MG63 (cell line): ENCODE results near the gene CCL23. TPM values are rescaled to one million over a fixed set of nuclear protein-coding genes. Genes with fewer than 3 reads are reported as not detected.

Experiments used
- DNase-seq: peaks from one replicate; pipeline ENCODE4 v3.0.0-alpha.2; 2020
- H3K27me3 ChIP-seq: fragments of 250-450 bp; sonication (Bioruptor Pico); 2 replicates; pipeline ENCODE4 v1.5.1; 2020; ENCODE audit warnings: mild to moderate bottlenecking, moderate library complexity
- H3K36me3 ChIP-seq: fragments of 250-450 bp; sonication (Bioruptor Pico); 2 replicates; pipeline ENCODE4 v1.5.1; 2020; ENCODE audit warnings: mild to moderate bottlenecking, moderate library complexity
- H3K4me3 ChIP-seq: fragments of 250-450 bp; sonication (Bioruptor Pico); 2 replicates; pipeline ENCODE4 v1.5.1; 2020; ENCODE audit warnings: mild to moderate bottlenecking, moderate library complexity
- H3K9me3 ChIP-seq: fragments of 250-450 bp; sonication (Bioruptor Pico); 2 replicates; pipeline ENCODE4 v1.5.1; 2020; ENCODE audit warnings: mild to moderate bottlenecking, moderate library complexity
- total RNA-seq: library from RNA; depleted of rRNA; stranded (reverse); fragments of >200 nt; shearing (Covaris generic); gene quantifications from 2 replicates; pipeline ENCODE4 v1.2.3, GENCODE V29; 2014; ENCODE audit warnings: low replicate concordance; rRNA removed

The CCL23 gene
- not detected in 2 replicates for total RNA-seq

DNA sequence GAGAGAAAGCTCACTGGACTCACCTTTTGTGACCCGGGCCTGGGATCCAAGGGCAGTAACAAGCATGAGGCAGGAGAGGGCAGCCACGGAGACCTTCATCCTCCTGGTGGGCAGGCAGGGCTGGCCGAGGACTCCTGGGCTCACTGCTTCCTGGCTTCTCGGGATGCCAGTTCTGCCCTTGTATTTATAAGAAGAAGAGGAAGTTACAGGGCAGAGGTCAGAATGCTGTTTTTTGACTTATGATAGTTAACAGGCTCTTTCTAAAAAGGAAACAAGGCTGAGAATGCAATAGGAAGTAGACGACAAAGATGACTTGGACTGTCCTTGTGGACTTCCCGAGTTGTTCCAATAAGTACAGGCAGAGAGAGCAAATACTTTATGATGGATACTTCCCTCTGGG is at the start of gene CCL23:
Gene CCL23, minus strand, starts transcription at position 174 of the 400 bp plus-strand sequence. Its CDS starts 75 bp downstream, at position 99.
- peaks cover 16% of the 10 kb centered on the region for H3K27me3 ChIP-seq
- no peaks in the 10 kb centered on the region for H3K9me3 ChIP-seq
- H3K4me3 ChIP-seq = no peak within 1 kb of the TSS
- H3K36me3 ChIP-seq = no peaks in the 10 kb centered on the region
- DNase-seq = no peak

DNA sequence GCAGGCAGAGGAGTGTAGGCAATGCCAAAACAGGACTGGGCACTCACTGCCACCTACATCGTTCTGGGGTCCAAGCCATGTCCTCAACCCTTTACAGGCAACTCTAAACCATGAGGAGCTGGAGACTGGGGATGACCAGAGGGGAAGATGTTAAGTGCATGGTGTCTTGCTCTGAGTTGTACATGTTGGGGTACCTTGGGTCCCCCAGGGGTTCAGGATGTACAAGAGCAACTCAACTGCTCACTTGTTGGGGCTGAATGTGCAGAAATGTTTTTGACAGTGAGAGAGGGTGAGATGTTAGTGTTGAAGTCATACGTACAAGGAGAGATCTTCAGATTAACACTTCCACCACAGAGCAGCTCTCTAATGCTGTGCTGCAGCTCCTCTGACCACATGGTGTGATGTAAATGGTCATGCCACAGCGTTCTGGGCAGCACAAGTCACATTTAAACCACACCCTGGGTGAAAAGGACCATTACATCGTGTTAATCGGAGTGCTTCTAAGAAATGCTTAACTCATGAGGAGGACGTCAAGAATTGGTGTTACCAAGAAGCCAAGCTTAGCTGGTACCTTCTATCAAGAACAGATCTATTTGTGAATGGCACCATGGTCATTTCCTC is 48.7 kb upstream of the CCL23 start:
- H3K36me3 ChIP-seq = no peaks in the 10 kb centered on the region
- peaks cover 2% of the 10 kb centered on the region; the same call in 1 of the 2 replicates for H3K27me3 ChIP-seq
- no peak for DNase-seq
- no peaks in the 10 kb centered on the region for H3K9me3 ChIP-seq
- no peak overlapping the region for H3K4me3 ChIP-seq

- Histone ChIP-seq H3K27me3 (peaks cover 9% of the 10 kb centered on the region), H3K9me3 (no peaks in the 10 kb centered on the region), H3K4me3 (no peak within 1 kb of the TSS), H3K36me3 (no peaks in the 10 kb centered on the region)
- no peak for DNase-seq
Measured at GRCh38 chr17:36063786-36064541, 46.2 kb upstream of the CCL23 start, which contains the start of gene CCL18. Gene CCL18 (plus strand): TSS chr17:36064272. CDS start chr17:36064343, 71 bp downstream.

DNA sequence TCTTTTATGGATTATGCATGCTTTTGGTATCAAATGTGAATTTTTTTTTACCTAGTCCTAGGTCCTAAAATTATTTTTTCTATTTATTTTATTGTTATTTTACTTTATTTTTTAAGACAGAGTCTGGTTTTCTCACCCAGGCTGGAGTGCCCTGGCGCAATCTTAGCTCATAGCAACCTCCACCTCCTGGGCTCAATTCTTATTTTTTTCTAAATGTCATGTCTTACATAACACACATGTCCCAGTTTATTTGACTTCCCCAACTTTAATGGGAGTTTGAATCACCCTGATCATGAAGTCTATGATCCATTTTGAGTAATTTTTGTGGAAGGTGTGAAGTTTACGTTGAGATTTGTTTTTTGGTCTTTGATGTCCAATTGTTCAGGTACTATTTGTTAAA is 43.0 kb upstream of the CCL23 start:
- Histone ChIP-seq H3K9me3 (no peaks in the 10 kb centered on the region), H3K4me3 (no peak overlapping the region), H3K27me3 (peaks cover 9% of the 10 kb centered on the region), H3K36me3 (no peaks in the 10 kb centered on the region)
- no peak for DNase-seq

DNA sequence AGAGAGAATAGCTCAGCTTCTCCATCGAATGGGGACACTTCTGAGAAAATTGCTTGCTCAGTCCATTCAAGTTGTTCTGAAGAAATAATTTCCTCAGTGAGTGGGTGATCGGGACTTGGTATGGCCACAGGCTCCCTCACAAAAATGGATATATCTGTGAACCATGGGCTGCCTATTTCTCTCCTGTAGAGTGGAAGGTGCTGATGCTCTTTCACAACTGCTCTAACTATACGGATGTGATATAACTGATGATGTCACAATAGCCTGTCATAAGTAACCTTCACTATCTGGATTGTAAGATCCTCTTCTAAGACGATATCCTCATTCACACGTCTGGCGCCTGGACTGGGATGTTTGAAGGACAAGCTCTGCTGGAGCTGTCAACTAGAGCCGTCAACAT is 41.6 kb upstream of the CCL23 start:
- no peak for DNase-seq
- H3K4me3 ChIP-seq = no peak overlapping the region
- no peaks in the 10 kb centered on the region for H3K36me3 ChIP-seq
- H3K9me3 ChIP-seq = no peaks in the 10 kb centered on the region
- peaks cover 11% of the 10 kb centered on the region for H3K27me3 ChIP-seq

DNA sequence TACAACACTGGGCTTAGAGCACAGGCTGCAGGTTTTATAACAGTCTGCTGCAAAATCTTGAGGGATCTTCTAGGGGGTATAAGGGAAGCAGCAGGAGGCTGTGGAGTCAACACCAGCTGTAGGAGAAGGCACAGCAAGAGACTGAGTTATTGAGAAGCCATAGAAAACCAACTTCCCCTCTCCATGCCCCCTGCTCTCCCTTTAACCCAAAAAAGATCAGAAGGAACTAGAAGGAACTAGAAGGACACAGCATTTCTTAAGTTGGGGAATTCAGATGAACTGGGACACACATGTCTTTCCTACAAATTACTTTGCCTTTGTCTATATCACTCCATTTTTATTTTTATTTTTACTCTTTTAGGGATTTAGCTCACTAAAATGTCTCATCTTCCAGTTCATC is 40.1 kb upstream of the CCL23 start:
- Histone ChIP-seq H3K27me3 (peaks cover 13% of the 10 kb centered on the region), H3K9me3 (no peaks in the 10 kb centered on the region), H3K4me3 (no peak overlapping the region), H3K36me3 (no peaks in the 10 kb centered on the region)
- no peak for DNase-seq

DNA sequence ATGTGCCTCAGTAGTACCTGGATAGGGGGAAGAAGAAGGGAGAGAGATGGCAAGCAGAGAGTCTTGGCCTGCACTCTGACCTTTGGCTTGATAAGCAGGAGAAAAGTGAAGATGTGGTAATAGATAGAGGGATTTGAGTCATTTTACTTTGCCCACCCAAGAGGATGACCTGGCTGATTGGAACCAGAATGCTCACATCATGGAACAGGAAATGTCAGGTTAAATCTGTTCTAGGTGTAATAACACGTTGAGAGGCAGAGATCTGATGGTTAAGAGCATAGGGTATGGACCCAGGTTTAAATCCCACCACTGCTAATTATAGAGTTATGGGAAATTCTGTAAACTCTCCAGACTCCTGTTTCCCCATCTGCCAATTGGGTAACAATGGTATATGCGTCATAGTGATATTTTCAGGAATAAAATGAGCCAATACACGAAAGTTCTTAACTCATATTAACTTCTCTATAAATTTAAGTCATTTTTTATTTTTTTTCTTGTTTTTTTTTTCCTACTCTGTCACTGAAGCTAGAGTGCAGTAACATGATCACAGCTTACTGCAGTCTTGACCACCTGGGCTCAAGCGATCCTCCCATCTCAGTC is 38.2 kb upstream of the CCL23 start:
- Histone ChIP-seq H3K9me3 (no peaks in the 10 kb centered on the region; the same call in 1 of the 2 replicates), H3K36me3 (no peaks in the 10 kb centered on the region), H3K4me3 (no peak overlapping the region), H3K27me3 (peaks cover 16% of the 10 kb centered on the region)
- no peak for DNase-seq

DNA sequence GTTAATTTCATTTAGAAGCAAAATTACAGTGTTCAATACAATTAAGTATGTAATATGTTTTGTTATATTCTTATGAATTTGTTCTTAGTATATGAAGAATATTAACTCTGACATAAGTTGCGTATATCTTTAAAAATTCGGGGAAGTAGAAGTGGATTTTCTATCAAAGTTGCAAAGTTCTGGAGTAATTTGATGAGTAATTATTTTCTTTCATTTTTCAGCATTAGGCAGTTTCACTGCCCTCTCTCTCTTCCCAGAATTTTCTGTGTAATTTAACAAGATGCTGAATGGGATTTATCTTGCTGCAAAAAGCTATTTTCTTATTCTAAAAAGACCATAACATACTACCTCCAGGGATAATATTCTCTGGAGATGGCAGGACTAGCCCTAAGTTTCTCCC is 37.4 kb upstream of the CCL23 start:
- Histone ChIP-seq H3K9me3 (no peaks in the 10 kb centered on the region; the same call in 1 of the 2 replicates), H3K36me3 (no peaks in the 10 kb centered on the region), H3K4me3 (no peak overlapping the region), H3K27me3 (peaks cover 13% of the 10 kb centered on the region)
- no peak for DNase-seq

DNA sequence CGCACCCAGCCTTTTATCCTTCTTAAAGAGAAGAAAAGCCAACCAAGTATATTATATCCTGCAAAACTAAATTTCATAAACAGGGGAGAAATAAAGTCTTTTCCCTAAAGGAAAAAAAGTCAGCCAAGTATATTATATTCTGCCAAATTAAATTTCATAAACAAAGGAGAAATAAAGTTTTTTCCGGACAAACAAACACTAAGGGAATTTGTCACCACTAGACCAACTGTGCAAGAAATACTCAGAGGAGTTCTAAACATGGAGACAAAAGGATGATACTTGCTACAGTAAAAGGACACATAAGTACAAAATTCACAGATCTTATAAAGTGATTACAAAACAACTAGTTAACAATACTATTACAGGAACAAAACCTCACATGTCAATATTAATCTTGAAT is 31.9 kb upstream of the CCL23 start:
- DNase-seq = no peak
- H3K4me3 ChIP-seq = no peak overlapping the region

DNA sequence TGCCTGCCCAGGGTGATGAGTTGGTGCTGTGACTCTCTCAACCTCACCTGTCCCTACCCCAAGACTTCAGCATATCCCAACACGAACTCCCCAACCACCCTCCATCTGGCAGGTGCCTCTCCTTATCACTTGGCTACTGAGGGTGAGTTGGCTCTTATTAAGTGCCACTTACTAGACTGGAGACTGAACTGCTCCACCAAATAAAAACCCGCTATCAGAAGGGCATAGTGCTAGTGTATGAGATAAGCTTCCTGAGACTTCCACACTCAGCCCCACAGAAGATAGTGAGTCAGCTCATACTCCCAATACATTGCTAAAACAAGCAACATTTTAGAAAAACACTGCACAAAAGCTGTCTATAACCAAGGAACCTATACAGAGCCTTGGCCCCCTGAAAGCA is 30.3 kb upstream of the CCL23 start:
- Histone ChIP-seq H3K27me3 (peaks cover 5% of the 10 kb centered on the region), H3K4me3 (no peak overlapping the region), H3K36me3 (no peaks in the 10 kb centered on the region), H3K9me3 (peaks cover 10% of the 10 kb centered on the region)
- no peak for DNase-seq

More for the DNA sequence above, 31.9 kb upstream of the CCL23 start:
- no peaks in the 10 kb centered on the region for H3K36me3 ChIP-seq
- peaks cover 7% of the 10 kb centered on the region for H3K27me3 ChIP-seq
- H3K9me3 ChIP-seq = peaks cover 10% of the 10 kb centered on the region

DNA sequence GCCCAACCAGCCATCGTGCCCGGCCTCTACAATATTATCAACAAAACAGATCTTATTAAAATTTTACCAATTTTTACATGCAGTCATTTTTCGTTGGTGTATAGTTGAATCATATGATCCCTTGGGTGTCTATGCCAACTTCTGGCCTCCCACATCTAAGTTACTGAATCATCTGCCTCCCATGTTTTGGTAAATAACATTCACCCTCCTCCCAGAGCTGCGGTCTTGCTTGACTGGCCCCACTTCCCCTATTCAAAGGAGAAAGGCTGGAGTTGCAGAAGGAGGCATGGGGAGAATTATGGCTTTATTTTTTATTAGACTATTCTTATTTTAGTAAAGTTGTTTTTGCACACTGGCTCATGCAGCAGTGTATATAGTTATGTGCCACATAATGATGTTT is 18.5 kb upstream of the CCL23 start:
- no peaks in the 10 kb centered on the region for H3K36me3 ChIP-seq
- no peak for DNase-seq
- H3K4me3 ChIP-seq = no peak overlapping the region
- H3K9me3 ChIP-seq = no peaks in the 10 kb centered on the region
- H3K27me3 ChIP-seq = peaks cover 6% of the 10 kb centered on the region; the same call in 1 of the 2 replicates

DNA sequence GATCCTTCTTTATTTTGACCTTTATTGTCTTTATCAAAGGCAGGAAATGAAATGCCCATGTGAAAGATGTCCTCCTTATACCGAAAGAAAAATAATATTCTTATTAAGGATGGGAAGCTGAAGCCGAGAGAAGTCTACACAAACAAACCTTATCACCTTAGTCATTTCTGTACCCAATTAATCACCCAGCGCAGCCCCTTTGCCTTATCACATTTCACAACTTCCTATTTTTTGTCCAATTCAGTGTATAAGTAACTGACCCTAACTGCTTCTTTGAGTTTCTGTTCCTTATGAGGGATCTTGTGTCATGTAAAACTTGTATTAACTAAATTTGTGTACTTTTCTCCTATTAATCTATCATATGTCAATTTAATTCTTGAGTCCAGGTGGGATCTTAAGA is 16.4 kb upstream of the CCL23 start:
- DNase-seq = no peak
- H3K9me3 ChIP-seq = no peaks in the 10 kb centered on the region
- no peak overlapping the region for H3K4me3 ChIP-seq
- H3K27me3 ChIP-seq = peaks cover 6% of the 10 kb centered on the region; the same call in 1 of the 2 replicates
- H3K36me3 ChIP-seq = no peaks in the 10 kb centered on the region

- no peak for DNase-seq
Measured at GRCh38 chr17:36030956-36031355, 13.2 kb upstream of the CCL23 start.

DNA sequence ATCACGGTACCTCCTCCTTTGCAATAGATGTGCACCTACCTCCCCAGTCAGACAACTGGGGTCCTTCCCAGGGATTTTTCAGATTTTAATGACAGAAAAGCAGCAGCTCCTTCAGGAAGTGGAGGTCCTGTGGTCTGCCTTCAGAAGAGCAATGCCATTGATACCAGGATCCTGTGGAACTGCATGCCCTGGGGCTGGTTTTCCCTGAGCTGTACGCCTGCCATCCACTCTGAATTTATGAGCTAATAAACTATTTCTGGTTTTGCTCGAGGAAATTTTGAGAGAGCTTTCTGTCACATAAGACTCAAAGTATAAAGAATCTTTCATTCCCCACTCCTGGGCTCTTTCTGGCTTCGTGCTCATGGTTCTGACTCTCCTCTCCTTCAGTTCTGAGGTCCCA is 10.0 kb upstream of the CCL23 start:
- Histone ChIP-seq H3K36me3 (no peaks in the 10 kb centered on the region), H3K4me3 (no peak overlapping the region), H3K9me3 (no peaks in the 10 kb centered on the region), H3K27me3 (0 out of 2 replicates have a peak, but pooled peaks cover 5% of the 10 kb centered on the region)
- DNase-seq = no peak

More at GRCh38 chr17:36030956-36031355, 13.2 kb upstream of the CCL23 start:
- H3K4me3 ChIP-seq = no peak overlapping the region
- no peaks in the 10 kb centered on the region for H3K36me3 ChIP-seq
- no peaks in the 10 kb centered on the region for H3K9me3 ChIP-seq
- peaks cover 6% of the 10 kb centered on the region; the same call in 1 of the 2 replicates for H3K27me3 ChIP-seq

- peaks cover 14% of the 10 kb centered on the region for H3K27me3 ChIP-seq
- no peak for DNase-seq
- no peaks in the 10 kb centered on the region for H3K9me3 ChIP-seq
- H3K36me3 ChIP-seq = no peaks in the 10 kb centered on the region
- no peak overlapping the region for H3K4me3 ChIP-seq
Measured at GRCh38 chr17:36024106-36024869, 6.5 kb upstream of the CCL23 start.

GRCh38 chr17:36019423-36019822 is 1.7 kb upstream of the CCL23 start:
- no peak overlapping the region for H3K4me3 ChIP-seq
- no peaks in the 10 kb centered on the region for H3K9me3 ChIP-seq
- H3K36me3 ChIP-seq = no peaks in the 10 kb centered on the region
- H3K27me3 ChIP-seq = peaks cover 16% of the 10 kb centered on the region
- no peak for DNase-seq

- Histone ChIP-seq H3K27me3 (peaks cover 14% of the 10 kb centered on the region), H3K36me3 (no peaks in the 10 kb centered on the region), H3K4me3 (no peak overlapping the region), H3K9me3 (no peaks in the 10 kb centered on the region)
- no peak for DNase-seq
Measured at GRCh38 chr17:36016555-36016954, 1.2 kb downstream of the CCL23 start.
